HG03139 (cell line): ENCODE data around the gene MRTFA.

Source experiments
- ATAC-seq: cut with Tn5 transposase; IDR thresholded peaks from one replicate; pipeline ENCODE4 v1.9.1; 2021; ENCODE audit not compliant: unreplicated experiment

The MRTFA gene

GRCh38 chr22:40366068-40366467 lies 270.5 kb downstream of the MRTFA start:
- ATAC-seq = no peak

- no peak for ATAC-seq
Observed at GRCh38 chr22:40364431-40364830, 272.1 kb downstream of the MRTFA start.

DNA sequence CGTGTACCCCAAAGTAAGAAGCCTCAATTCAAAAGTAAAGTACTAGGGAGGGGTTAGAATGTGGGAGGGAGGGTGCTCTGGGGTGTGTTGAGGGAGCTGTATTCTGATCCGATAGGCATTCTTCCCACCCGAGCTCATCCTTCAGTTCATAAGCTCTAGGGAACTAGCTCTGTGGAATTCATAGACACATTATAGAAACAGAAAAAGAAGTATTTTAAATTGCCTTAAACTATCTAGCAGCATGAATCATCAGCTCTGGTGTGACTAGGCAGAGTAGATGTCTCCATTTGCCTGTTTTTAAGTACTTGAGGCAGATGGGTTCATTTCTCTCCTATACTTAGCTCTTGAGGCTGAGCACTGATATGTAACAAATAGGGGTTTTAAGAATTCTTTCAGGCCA lies 273.5 kb downstream of the MRTFA start:
- no peak for ATAC-seq

- ATAC-seq = no peak
Observed at GRCh38 chr22:40361100-40361499, 275.4 kb downstream of the MRTFA start.
